ENCODE measurements around the gene TARS2. TPM values are rescaled to one million over a fixed set of nuclear protein-coding genes. Genes with fewer than 3 reads are reported as not detected.

Gene TARS2
- polyA plus RNA-seq, 1 of the 3 experiments (the other 2 are of a cell fraction), result 22.2 TPM

DNA sequence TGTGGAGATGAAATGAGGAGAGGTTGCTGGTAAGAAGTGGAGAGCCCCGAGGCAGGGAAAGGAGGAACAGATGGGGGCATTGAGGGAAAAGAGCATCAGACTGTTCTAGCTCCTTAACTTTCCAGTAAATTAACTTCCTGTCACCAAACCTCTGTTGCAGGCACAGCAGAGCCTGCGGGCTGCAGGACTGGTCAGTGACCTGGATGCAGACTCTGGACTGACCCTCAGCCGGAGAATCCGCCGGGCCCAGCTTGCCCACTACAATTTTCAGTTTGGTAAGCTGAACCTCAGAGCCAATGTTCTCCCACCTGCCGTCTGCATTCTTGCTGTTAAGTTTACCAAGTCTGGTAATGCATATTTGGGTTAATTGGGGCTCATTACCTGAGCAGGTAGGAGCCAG lies 18.2 kb downstream of the TARS2 start:
- Histone ChIP-seq H2AFZ (ENCODE audit: low read depth) (no peak overlapping the region), H3K36me3 (replicated peaks in 1 of 2; ENCODE audit: control insufficient read depth in 1 of 2, insufficient read depth in 2 of 2, low read length in 1 of 2) (peaks cover 4 to 16% of the 10 kb centered on the region in 2 experiments), H3K27ac (ENCODE audit: low read depth in 2 of 2, low read length in 1 of 2) (no peak overlapping the region), H3K79me2 (ENCODE audit: insufficient read depth) (peaks cover 13% of the 10 kb centered on the region), H3K9me3 (no peaks in the 10 kb centered on the region), H3K9me2 (no peaks in the 10 kb centered on the region), H3K9ac (no peak overlapping the region), H3K4me3 (ENCODE audit: low read depth in 2 of 2, low read length in 1 of 2) (no peak overlapping the region), H3K27me3 (ENCODE audit: insufficient read depth) (no peaks in the 10 kb centered on the region), H3F3A (replicated peaks; ENCODE audit: insufficient read depth) (peaks cover 5% of the 10 kb centered on the region), H3K4me1 (ENCODE audit: control insufficient read depth in 1 of 2, insufficient read depth in 2 of 2, low read depth in 1 of 2, low read length in 1 of 2) (peaks cover 6 to 13% of the 10 kb centered on the region in 2 experiments; a peak in 2 of 4 replicates), H3K4me2 (no peak overlapping the region), H4K20me1 (ENCODE audit: insufficient read depth) (no peaks in the 10 kb centered on the region)
- CTCF ChIA-PET, result interaction anchor here (0.8 to 1.0 kb wide), 2 partner anchors 27 to 28 kb away, joined by 3 read pairs; no protein-coding TSS in a partner anchor
- no peak for TF ChIP-seq NFIC (IDR thresholded peaks at IDR 0.05; ENCODE audit: borderline replicate concordance)
- no peak for TF ChIP-seq FOXJ3 (CRISPR knock-in tag; IDR thresholded peaks at IDR 0.05)
- TF ChIP-seq SMC3 (IDR thresholded peaks at IDR 0.05; ENCODE audit: low read depth, low read length), result no peak
- no peak for TF ChIP-seq ELF1 (IDR thresholded peaks at IDR 0.05)
- TF ChIP-seq RAD21 (IDR thresholded peaks at IDR 0.05; ENCODE audit: low read length), result no peak
- TF ChIP-seq, protein P1, sequence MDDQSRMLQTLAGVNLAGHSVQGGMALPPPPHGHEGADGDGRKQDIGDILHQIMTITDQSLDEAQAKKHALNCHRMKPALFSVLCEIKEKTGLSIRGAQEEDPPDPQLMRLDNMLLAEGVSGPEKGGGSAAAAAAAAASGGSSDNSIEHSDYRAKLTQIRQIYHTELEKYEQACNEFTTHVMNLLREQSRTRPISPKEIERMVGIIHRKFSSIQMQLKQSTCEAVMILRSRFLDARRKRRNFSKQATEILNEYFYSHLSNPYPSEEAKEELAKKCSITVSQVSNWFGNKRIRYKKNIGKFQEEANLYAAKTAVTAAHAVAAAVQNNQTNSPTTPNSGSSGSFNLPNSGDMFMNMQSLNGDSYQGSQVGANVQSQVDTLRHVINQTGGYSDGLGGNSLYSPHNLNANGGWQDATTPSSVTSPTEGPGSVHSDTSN (IDR thresholded peaks at IDR 0.05), result no peak
- DNase-seq, result no peak
- WGBS (ENCODE audit: low lambda C conversion rate), result 73% methylated on average over 3 of the region's 6 CpGs
- POLR2A ChIA-PET, result no interaction called here

DNA sequence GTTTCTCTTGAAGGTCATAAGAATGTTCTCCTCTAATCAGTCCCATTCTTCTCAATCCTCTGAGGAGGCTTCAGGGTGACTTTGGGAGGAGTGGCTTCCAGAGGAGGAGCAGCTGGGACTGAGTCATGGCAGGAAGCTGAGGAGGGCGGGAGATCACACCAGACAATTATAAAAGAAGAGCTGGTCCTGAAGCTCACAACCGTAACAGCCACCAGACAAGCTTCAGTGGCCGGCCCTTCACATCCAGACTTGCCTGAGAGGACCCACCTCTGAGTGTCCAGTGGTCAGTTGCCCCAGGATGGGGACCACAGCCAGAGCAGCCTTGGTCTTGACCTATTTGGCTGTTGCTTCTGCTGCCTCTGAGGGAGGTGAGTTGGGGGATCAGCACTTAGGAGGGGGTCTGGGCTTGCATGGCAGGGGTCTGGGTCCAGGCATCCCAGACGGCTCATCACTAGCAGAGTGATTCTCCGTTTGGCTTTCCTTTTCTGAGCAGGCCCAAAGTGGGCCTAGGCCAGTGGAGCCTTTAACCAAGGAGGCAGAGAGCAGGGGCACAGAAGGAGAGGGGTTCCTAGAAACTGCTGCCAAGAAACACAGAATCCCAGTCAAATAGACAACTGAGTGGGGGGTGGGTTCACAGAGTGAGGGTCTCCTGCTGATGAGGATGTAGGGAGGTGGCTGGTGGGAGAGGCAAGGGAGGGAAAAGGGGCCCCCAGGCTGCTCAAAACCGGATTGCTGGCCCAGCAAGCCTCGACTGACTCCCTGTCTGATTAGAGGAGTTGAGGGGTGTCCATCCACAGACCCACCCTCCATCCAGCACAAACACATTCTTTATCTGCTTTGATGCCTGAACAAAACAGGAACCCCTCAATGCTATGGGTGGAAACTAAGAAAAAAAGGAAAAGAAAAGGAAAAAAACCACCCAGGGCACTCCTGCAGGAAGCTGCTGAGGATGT lies 21.0 kb downstream of the TARS2 start, which contains the start of gene ECM1:
TSS of gene ECM1 (plus strand) at position 198 of the 953 bp plus-strand sequence. CDS start at position 299, 101 bp downstream.
- Histone ChIP-seq H3K4me1 (ENCODE audit: control insufficient read depth in 1 of 2, insufficient read depth in 2 of 2, low read depth in 1 of 2, low read length in 1 of 2) (peaks cover 6 to 13% of the 10 kb centered on the region in 2 experiments; a peak in 2 of 4 replicates), H2AFZ (ENCODE audit: low read depth) (peak within 1 kb of the TSS; percentile 44), H3K27me3 (ENCODE audit: insufficient read depth) (no peaks in the 10 kb centered on the region), H3K79me2 (ENCODE audit: insufficient read depth) (peaks cover 13% of the 10 kb centered on the region), H3K9me2 (no peaks in the 10 kb centered on the region), H3F3A (replicated peaks; ENCODE audit: insufficient read depth) (peaks cover 5% of the 10 kb centered on the region), H3K4me2 (peak within 1 kb of the TSS; percentile 90), H3K9ac (peak within 1 kb of the TSS; percentile 73), H3K9me3 (no peaks in the 10 kb centered on the region), H3K27ac (ENCODE audit: low read depth in 2 of 2, low read length in 1 of 2) (peak within 1 kb of the TSS; percentile 63 to 75), H3K36me3 (replicated peaks in 1 of 2; ENCODE audit: control insufficient read depth in 1 of 2, insufficient read depth in 2 of 2, low read length in 1 of 2) (peaks cover 0 to 16% of the 10 kb centered on the region in 2 experiments), H4K20me1 (ENCODE audit: insufficient read depth) (no peaks in the 10 kb centered on the region), H3K4me3 (ENCODE audit: low read depth in 2 of 2, low read length in 1 of 2) (peak within 1 kb of the TSS; percentile 7 to 55; a peak in 3 of 4 replicates)
- POLR2A ChIA-PET, result no interaction called here
- WGBS (ENCODE audit: low lambda C conversion rate), result 36% methylated on average over 7 of the region's 7 CpGs
- DNase-seq, result no peak
- CTCF ChIA-PET, result interaction anchor here (1.0 to 6.0 kb wide), 2 partner anchors 24 to 53 kb away, joined by 3 to 29 read pairs; no protein-coding TSS in a partner anchor
- TF ChIP-seq RAD21 (IDR thresholded peaks at IDR 0.05; ENCODE audit: low read length), result no peak
- TF ChIP-seq TEAD4 (IDR thresholded peaks at IDR 0.05; ENCODE audit: borderline replicate concordance, insufficient read depth), result no peak
- TF ChIP-seq TCF12 (IDR thresholded peaks at IDR 0.05), result peak; percentile 37; the same call in 1 of the 2 replicates
- peak; percentile 69; the same call in 1 of the 2 replicates for TF ChIP-seq FOSL2 (IDR thresholded peaks at IDR 0.05; ENCODE audit: borderline replicate concordance, low read depth)
- no peak for TF ChIP-seq FOXJ3 (CRISPR knock-in tag; IDR thresholded peaks at IDR 0.05)
- TF ChIP-seq NFIC (IDR thresholded peaks at IDR 0.05; ENCODE audit: borderline replicate concordance), result no peak
- TF ChIP-seq GABPA (IDR thresholded peaks at IDR 0.05; ENCODE audit: low read depth), result no peak
- TF ChIP-seq YY1 (IDR thresholded peaks at IDR 0.05; ENCODE audit: low read depth), result no peak
- TF ChIP-seq TAF1 (IDR thresholded peaks at IDR 0.05; ENCODE audit: borderline replicate concordance, low read depth, low read length), result peak; percentile 40; the same call in 1 of the 2 replicates
- TF ChIP-seq, protein P2, sequence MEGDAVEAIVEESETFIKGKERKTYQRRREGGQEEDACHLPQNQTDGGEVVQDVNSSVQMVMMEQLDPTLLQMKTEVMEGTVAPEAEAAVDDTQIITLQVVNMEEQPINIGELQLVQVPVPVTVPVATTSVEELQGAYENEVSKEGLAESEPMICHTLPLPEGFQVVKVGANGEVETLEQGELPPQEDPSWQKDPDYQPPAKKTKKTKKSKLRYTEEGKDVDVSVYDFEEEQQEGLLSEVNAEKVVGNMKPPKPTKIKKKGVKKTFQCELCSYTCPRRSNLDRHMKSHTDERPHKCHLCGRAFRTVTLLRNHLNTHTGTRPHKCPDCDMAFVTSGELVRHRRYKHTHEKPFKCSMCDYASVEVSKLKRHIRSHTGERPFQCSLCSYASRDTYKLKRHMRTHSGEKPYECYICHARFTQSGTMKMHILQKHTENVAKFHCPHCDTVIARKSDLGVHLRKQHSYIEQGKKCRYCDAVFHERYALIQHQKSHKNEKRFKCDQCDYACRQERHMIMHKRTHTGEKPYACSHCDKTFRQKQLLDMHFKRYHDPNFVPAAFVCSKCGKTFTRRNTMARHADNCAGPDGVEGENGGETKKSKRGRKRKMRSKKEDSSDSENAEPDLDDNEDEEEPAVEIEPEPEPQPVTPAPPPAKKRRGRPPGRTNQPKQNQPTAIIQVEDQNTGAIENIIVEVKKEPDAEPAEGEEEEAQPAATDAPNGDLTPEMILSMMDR (IDR thresholded peaks at IDR 0.05), result no peak
- TF ChIP-seq, protein P3, sequence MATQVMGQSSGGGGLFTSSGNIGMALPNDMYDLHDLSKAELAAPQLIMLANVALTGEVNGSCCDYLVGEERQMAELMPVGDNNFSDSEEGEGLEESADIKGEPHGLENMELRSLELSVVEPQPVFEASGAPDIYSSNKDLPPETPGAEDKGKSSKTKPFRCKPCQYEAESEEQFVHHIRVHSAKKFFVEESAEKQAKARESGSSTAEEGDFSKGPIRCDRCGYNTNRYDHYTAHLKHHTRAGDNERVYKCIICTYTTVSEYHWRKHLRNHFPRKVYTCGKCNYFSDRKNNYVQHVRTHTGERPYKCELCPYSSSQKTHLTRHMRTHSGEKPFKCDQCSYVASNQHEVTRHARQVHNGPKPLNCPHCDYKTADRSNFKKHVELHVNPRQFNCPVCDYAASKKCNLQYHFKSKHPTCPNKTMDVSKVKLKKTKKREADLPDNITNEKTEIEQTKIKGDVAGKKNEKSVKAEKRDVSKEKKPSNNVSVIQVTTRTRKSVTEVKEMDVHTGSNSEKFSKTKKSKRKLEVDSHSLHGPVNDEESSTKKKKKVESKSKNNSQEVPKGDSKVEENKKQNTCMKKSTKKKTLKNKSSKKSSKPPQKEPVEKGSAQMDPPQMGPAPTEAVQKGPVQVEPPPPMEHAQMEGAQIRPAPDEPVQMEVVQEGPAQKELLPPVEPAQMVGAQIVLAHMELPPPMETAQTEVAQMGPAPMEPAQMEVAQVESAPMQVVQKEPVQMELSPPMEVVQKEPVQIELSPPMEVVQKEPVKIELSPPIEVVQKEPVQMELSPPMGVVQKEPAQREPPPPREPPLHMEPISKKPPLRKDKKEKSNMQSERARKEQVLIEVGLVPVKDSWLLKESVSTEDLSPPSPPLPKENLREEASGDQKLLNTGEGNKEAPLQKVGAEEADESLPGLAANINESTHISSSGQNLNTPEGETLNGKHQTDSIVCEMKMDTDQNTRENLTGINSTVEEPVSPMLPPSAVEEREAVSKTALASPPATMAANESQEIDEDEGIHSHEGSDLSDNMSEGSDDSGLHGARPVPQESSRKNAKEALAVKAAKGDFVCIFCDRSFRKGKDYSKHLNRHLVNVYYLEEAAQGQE (IDR thresholded peaks at IDR 0.05; ENCODE audit: low read depth, low read length), result no peak
- TF ChIP-seq NRF1 (IDR thresholded peaks at IDR 0.05; ENCODE audit: low read depth, low read length), result no peak
- no peak for TF ChIP-seq EZH2phosphoT487 (IDR thresholded peaks at IDR 0.05; ENCODE audit: borderline replicate concordance, low read depth)
- TF ChIP-seq SMC3 (IDR thresholded peaks at IDR 0.05; ENCODE audit: low read depth, low read length), result no peak
- TF ChIP-seq, protein P4, sequence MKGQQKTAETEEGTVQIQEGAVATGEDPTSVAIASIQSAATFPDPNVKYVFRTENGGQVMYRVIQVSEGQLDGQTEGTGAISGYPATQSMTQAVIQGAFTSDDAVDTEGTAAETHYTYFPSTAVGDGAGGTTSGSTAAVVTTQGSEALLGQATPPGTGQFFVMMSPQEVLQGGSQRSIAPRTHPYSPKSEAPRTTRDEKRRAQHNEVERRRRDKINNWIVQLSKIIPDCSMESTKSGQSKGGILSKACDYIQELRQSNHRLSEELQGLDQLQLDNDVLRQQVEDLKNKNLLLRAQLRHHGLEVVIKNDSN (IDR thresholded peaks at IDR 0.05; ENCODE audit: borderline replicate concordance, low read depth), result no peak
- TF ChIP-seq GATA2 (CRISPR knock-in tag; IDR thresholded peaks at IDR 0.05), result no peak
